Endothelial cell of hepatic sinusoid (primary cell): ENCODE results near the gene ATXN7.

Source experiments
- in situ Hi-C: cut with HindIII; loops from 2 replicates; pipeline ENCODE4 v1.10.0; 2017; ENCODE audit warnings: low sequenced_read_pairs

ATXN7 gene

GRCh38 chr3:63959146-63959545, 95.5 kb downstream of the ATXN7 start:
- in situ Hi-C loops = no loop called here

GRCh38 chr3:63960048-63960711, 96.5 kb downstream of the ATXN7 start:
- in situ Hi-C loops = no loop called here

- in situ Hi-C loops = no loop called here
These were observed 98.2 kb downstream of the ATXN7 start for GRCh38 chr3:63961891-63962290.

GRCh38 chr3:63963496-63963895, 99.8 kb downstream of the ATXN7 start:
- in situ Hi-C loops = no loop called here

GRCh38 chr3:63964681-63965485, 101.2 kb downstream of the ATXN7 start:
- in situ Hi-C loops = no loop called here

- in situ Hi-C loops = no loop called here
These were observed 102.3 kb downstream of the ATXN7 start for GRCh38 chr3:63966007-63966406.

- in situ Hi-C loops = no loop called here
These were observed 103.2 kb downstream of the ATXN7 start for GRCh38 chr3:63966871-63967270.

GRCh38 chr3:63967675-63968611, 104.3 kb downstream of the ATXN7 start:
- in situ Hi-C loops = no loop called here

GRCh38 chr3:63968612-63969350, 105.1 kb downstream of the ATXN7 start:
- in situ Hi-C loops = no loop called here

GRCh38 chr3:63969876-63970275, 106.2 kb downstream of the ATXN7 start:
- in situ Hi-C loops = no loop called here

- in situ Hi-C loops = no loop called here
These were observed 107.2 kb downstream of the ATXN7 start for GRCh38 chr3:63970631-63971475.

GRCh38 chr3:63972196-63972595, 108.5 kb downstream of the ATXN7 start:
- in situ Hi-C loops = no loop called here

GRCh38 chr3:63972987-63973386, 109.3 kb downstream of the ATXN7 start:
- in situ Hi-C loops = no loop called here

- in situ Hi-C loops = no loop called here
These were observed 109.7 kb downstream of the ATXN7 start for GRCh38 chr3:63973406-63973805.

GRCh38 chr3:63974451-63974850, 110.8 kb downstream of the ATXN7 start:
- in situ Hi-C loops = no loop called here

- in situ Hi-C loops = loop anchor here (5.0 kb wide), 1 partner anchor 37 kb away; no protein-coding TSS in a partner anchor
These were observed 112.1 kb downstream of the ATXN7 start for GRCh38 chr3:63975723-63976122.

- in situ Hi-C loops = loop anchor here (5.0 kb wide), 1 partner anchor 36 kb away; no protein-coding TSS in a partner anchor
These were observed 112.6 kb downstream of the ATXN7 start for GRCh38 chr3:63976161-63976871.

GRCh38 chr3:63976872-63977200, 113.2 kb downstream of the ATXN7 start:
- in situ Hi-C loops = loop anchor here (5.0 kb wide), 1 partner anchor 35 kb away; no protein-coding TSS in a partner anchor

GRCh38 chr3:63977893-63978292, 114.2 kb downstream of the ATXN7 start:
- in situ Hi-C loops = loop anchor here (5.0 kb wide), 1 partner anchor 34 kb away; no protein-coding TSS in a partner anchor
